H1 (cell line): ENCODE results near the gene TLK1.

Source experiments
- EGR1 ChIP-seq: IDR thresholded peaks from 2 replicates; pipeline ENCODE4 v1.6.1; 2011; ENCODE audit warnings: low read depth, low read length, borderline replicate concordance
- TF ChIP-seq, protein P1 (sequence below), 3 experiments: IDR thresholded peaks; 1 replicate in 2 of 3; 2 replicates in 1 of 3; pipeline versions ENCODE4 v1.5.1 to v1.6.1; 2011; ENCODE audit warnings: low read length in 3 of 3, mild to moderate bottlenecking in 3 of 3, inconsistent platforms in 2 of 3, low read depth in 1 of 3, moderate library complexity in 1 of 3; ENCODE audit not compliant: insufficient read depth in 1 of 3; ENCODE audit errors: control extremely low read depth in 1 of 3
- TF ChIP-seq, protein P2 (sequence below): IDR thresholded peaks from 2 replicates; pipeline ENCODE4 v1.6.1; 2011; ENCODE audit warnings: low read length, improper control_type of control experiment

DNA sequence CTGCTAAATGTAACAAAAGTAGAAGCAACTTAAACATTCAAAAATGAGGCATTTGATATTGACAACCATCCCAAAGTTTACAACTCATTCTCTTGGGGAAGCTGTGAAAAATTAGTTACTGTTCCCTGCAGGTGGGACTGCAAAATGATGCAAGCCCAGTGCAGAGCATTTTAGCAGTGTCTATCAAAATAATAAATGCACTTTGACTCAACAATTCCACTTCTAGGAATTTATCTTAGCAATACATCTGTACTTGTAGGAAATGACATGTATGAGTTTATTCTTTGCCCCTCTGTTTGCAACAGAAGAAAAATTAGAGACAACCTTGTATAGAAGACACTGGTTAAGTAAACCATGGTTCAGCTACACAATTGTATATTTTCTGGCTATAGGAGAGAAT is 48.0 kb upstream of the TLK1 start:
- TF ChIP-seq, protein P1, sequence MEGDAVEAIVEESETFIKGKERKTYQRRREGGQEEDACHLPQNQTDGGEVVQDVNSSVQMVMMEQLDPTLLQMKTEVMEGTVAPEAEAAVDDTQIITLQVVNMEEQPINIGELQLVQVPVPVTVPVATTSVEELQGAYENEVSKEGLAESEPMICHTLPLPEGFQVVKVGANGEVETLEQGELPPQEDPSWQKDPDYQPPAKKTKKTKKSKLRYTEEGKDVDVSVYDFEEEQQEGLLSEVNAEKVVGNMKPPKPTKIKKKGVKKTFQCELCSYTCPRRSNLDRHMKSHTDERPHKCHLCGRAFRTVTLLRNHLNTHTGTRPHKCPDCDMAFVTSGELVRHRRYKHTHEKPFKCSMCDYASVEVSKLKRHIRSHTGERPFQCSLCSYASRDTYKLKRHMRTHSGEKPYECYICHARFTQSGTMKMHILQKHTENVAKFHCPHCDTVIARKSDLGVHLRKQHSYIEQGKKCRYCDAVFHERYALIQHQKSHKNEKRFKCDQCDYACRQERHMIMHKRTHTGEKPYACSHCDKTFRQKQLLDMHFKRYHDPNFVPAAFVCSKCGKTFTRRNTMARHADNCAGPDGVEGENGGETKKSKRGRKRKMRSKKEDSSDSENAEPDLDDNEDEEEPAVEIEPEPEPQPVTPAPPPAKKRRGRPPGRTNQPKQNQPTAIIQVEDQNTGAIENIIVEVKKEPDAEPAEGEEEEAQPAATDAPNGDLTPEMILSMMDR (IDR thresholded peaks at IDR 0.05; ENCODE audit: control extremely low read depth in 1 of 3, insufficient read depth in 1 of 3, low read depth in 1 of 3, low read length in 3 of 3) = no peak
- TF ChIP-seq, protein P2, sequence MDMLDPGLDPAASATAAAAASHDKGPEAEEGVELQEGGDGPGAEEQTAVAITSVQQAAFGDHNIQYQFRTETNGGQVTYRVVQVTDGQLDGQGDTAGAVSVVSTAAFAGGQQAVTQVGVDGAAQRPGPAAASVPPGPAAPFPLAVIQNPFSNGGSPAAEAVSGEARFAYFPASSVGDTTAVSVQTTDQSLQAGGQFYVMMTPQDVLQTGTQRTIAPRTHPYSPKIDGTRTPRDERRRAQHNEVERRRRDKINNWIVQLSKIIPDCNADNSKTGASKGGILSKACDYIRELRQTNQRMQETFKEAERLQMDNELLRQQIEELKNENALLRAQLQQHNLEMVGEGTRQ = no peak
- TF ChIP-seq EGR1 = no peak
